Measurements from ENCODE around the gene FIP1L1.
A peak's percentile ranks its signal among the peaks of the same experiment; 100 is the strongest.

Gene FIP1L1

DNA sequence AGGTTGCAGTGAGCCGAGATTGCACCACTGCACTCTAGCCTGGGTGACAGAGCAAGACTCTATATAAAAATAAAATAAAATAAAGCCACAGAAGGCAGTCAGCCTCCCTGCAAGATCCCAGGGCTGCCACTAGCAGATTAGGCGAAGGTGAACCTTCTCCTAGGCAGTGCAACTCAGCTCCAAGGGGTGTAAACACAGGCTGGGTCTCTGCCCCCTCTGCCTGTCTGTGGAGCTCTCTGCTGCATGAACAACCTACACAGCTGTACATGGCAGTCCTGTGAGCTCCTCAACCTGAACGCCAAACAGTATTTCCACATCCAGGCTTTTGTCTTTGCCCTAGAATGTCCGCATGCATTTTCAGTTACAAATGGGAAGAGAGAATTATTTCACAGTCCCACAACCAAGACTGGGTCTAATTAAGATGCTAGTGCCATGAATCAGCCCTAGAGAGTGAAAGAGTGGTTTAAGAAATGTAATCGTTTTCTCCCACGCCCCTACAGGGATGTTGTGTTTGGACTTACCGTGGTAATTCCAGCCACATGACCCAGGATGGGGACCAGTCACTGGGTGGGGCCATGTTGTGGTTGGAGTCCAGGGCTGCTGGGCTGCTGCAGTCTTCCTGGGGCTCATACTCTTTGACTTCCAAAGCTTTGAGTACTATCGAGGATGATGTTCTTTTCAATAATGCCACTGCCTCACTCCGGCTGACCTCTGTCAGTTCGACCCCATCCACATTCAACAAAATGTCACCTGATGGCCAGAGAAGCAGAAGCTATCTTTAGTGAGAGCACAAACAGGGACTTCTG lies 99.0 kb downstream of the FIP1L1 start:
- TF ChIP-seq CTCF (IDR thresholded peaks at IDR 0.05; ENCODE audit: insufficient read depth, low read depth, low read length, missing control alignments) = no peak
- peak; percentile 94 for DNase-seq (ENCODE audit: low read depth)
- peak overlapping the region; percentile 5 for H3K4me3 ChIP-seq (ENCODE audit: low read length)

GRCh38 chr4:53477038-53477565 lies 99.7 kb downstream of the FIP1L1 start:
- peak overlapping the region; percentile 5 for H3K4me3 ChIP-seq (ENCODE audit: low read length)
- DNase-seq (ENCODE audit: low read depth) = peak; percentile 85
- TF ChIP-seq CTCF (IDR thresholded peaks at IDR 0.05; ENCODE audit: insufficient read depth, low read depth, low read length, missing control alignments) = no peak

DNA sequence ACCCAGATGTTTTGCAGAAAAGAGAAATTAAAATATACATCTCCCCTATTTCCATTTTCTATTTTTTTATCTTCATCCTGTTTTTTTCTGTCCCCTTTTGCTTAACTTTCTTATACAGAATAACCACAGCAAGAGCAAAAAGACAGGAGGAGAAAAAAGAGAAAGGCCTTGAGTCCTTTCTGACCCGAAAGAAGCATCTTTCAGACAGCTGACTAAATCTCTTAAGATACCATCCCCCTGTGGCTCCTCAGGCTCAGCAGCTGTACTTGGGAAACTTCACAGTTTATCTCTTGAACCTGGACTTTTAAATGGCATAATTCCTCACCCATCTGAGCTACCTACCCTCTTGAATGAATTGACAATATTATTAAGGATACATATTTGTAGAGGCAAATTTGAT lies 100.2 kb downstream of the FIP1L1 start:
- no peak for DNase-seq (ENCODE audit: low read depth)
- TF ChIP-seq CTCF (IDR thresholded peaks at IDR 0.05; ENCODE audit: insufficient read depth, low read depth, low read length, missing control alignments) = no peak
- no peak overlapping the region for H3K4me3 ChIP-seq (ENCODE audit: low read length)

GRCh38 chr4:53478671-53479456 lies 101.4 kb downstream of the FIP1L1 start:
- DNase-seq (ENCODE audit: low read depth) = peak; percentile 87
- TF ChIP-seq CTCF (IDR thresholded peaks at IDR 0.05; ENCODE audit: insufficient read depth, low read depth, low read length, missing control alignments) = no peak
- no peak overlapping the region for H3K4me3 ChIP-seq (ENCODE audit: low read length)

- TF ChIP-seq CTCF (IDR thresholded peaks at IDR 0.05; ENCODE audit: insufficient read depth, low read depth, low read length, missing control alignments) = no peak
- DNase-seq (ENCODE audit: low read depth) = peak; percentile 51
- no peak overlapping the region for H3K4me3 ChIP-seq (ENCODE audit: low read length)
These were observed 102.5 kb downstream of the FIP1L1 start for GRCh38 chr4:53479736-53480525.

DNA sequence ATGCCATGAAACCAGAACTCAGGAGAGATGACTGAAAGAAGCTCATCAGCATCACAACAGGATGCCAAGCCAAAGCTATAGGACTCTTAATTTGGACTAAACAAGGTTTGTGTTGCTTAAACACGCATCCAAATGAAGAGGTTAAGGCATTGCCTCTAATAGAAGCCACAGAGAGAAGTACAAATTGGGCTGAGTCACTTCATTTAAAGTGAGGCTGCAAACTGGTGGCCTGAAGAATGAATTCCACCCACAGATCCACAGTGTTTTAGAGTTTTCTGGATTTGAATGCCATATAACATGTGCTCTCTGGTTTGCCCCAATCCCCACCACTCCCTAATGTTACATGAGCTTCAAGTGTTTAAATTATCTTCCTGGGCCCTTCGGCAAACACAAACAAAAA lies 103.5 kb downstream of the FIP1L1 start:
- no peak for DNase-seq (ENCODE audit: low read depth)
- no peak overlapping the region for H3K4me3 ChIP-seq (ENCODE audit: low read length)
- TF ChIP-seq CTCF (IDR thresholded peaks at IDR 0.05; ENCODE audit: insufficient read depth, low read depth, low read length, missing control alignments) = no peak
